ENCODE results near the gene DPH3. TPM values are rescaled to one million over a fixed set of nuclear protein-coding genes. Genes with fewer than 3 reads are reported as not detected.
"Not testable (repeated sequence)": the region's sequence is repeated elsewhere in the genome, so short reads cannot be mapped to it uniquely, and the experiment has no call there.

DPH3 gene
- 10 to 100 TPM; 13.1 to 19.0 (median 14.4) TPM for total RNA-seq
- total RNA-seq (2013): 18.8 TPM
- 21.5 to 77.4 (median 30.4) reads per million in 29 experiments for total RNA-seq

- Histone ChIP-seq H3K9me3 (no peaks in the 10 kb centered on the region), H3K4me1 (ENCODE audit: control insufficient read depth in 1 of 2, extremely low read depth in 1 of 2, insufficient read depth in 2 of 2, low read length in 2 of 2) (peaks cover 15 to 17% of the 10 kb centered on the region in 2 experiments), H3K36me3 (ENCODE audit: control insufficient read depth in 2 of 2, extremely low read depth in 1 of 2, insufficient read depth in 1 of 2, low read length in 1 of 2) (peaks cover 0 to 13% of the 10 kb centered on the region in 2 donors), H3K4me3 (ENCODE audit: control insufficient read depth in 1 of 2, extremely low read depth in 1 of 2, low read length in 1 of 2) (peak within 1 kb of the TSS; percentile 84 to 93), H3K27me3 (replicated peaks in 1 of 2; ENCODE audit: control insufficient read depth in 2 of 2, extremely low read depth in 1 of 2, insufficient read depth in 2 of 2, low read length in 1 of 2) (no peaks in the 10 kb centered on the region), H3K27ac (ENCODE audit: low read length) (peak within 1 kb of the TSS; percentile 84)
- ATAC-seq (replicated peaks in 1 of 4) (peak; percentile 96 to 98 (median 97)), DNase-seq (peak; percentile 95 to 100 (median 98))
- H3K27ac Mint-ChIP-seq: peak within 1 kb of the TSS; percentile 97 to 99
- no peaks in the 10 kb centered on the region for H3K9me3 Mint-ChIP-seq
- H3K27me3 Mint-ChIP-seq: no peaks in the 10 kb centered on the region
- ChIA-PET POLR2A (interaction anchor here (0.6 to 3.0 kb wide), 11 partner anchors 17 to 1166 kb away, joined by 3 to 31 read pairs (median 5); partner anchors contain the start of gene RBSN (in 1 of the 2)), CTCF (interaction anchor here (0.5 to 8.4 kb wide), 18 partner anchors 17 to 1166 kb away, joined by 3 to 120 read pairs (median 4); partner anchors contain the start of gene CAPN7 (in 1 of the 2))
- H3K4me1 Mint-ChIP-seq: peaks cover 39 to 45% (median 44%) of the 10 kb centered on the region in 3 donors
- under 1% methylated on average over 61 of the region's 61 CpGs for WGBS (ENCODE audit: insufficient coverage)
- H3K36me3 Mint-ChIP-seq: peaks cover 8% of the 10 kb centered on the region
- H3K4me3 Mint-ChIP-seq: peak within 1 kb of the TSS; percentile 94 to 97 (median 95)
Measured at GRCh38 chr3:16264708-16265454, at the start of gene DPH3, which contains the start of gene OXNAD1. Gene DPH3, minus strand, starts transcription at chr3:16264943. Its CDS starts 67 bp downstream, at chr3:16264876. Gene OXNAD1, plus strand, starts transcription at chr3:16265212. Its CDS starts 5,741 bp downstream, at chr3:16270953.

GRCh38 chr3:16313886-16314645 is 49.3 kb upstream of the DPH3 start:
- Mint-ChIP-seq H3K4me1 (peaks cover 92 to 95% (median 94%) of the 10 kb centered on the region in 3 donors), H3K36me3 (peaks cover 39% of the 10 kb centered on the region), H3K9me3 (no peaks in the 10 kb centered on the region), H3K27ac (peak overlapping the region; percentile 91 to 98), H3K4me3 (peak overlapping the region; percentile 6 to 81 (median 57)), H3K27me3 (no peaks in the 10 kb centered on the region)
- DNase-seq (peak in 1 of 35 experiments; percentile 12), ATAC-seq (replicated peaks in 1 of 4) (no peak)
- Histone ChIP-seq H3K36me3 (ENCODE audit: control insufficient read depth in 2 of 2, extremely low read depth in 1 of 2, insufficient read depth in 1 of 2, low read length in 1 of 2) (peaks cover 5 to 59% of the 10 kb centered on the region in 2 donors), H3K4me1 (ENCODE audit: control insufficient read depth in 1 of 2, extremely low read depth in 1 of 2, insufficient read depth in 2 of 2, low read length in 2 of 2) (peaks cover 83 to 86% of the 10 kb centered on the region in 2 experiments), H3K9me3 (no peaks in the 10 kb centered on the region), H3K4me3 (ENCODE audit: control insufficient read depth in 1 of 2, extremely low read depth in 1 of 2, low read length in 1 of 2) (no peak overlapping the region), H3K27me3 (replicated peaks in 1 of 2; ENCODE audit: control insufficient read depth in 2 of 2, extremely low read depth in 1 of 2, insufficient read depth in 2 of 2, low read length in 1 of 2) (no peaks in the 10 kb centered on the region), H3K27ac (ENCODE audit: low read length) (peak overlapping the region; percentile 72)
- CTCF ChIA-PET: interaction anchor here (0.9 to 4.1 kb wide), 11 partner anchors 10 to 44 kb away, joined by 3 to 20 read pairs (median 5); no protein-coding TSS in a partner anchor
- WGBS (ENCODE audit: insufficient coverage): 17% methylated on average over 1 of the region's 5 CpGs
- POLR2A ChIA-PET: interaction anchor here (0.6 to 1.7 kb wide), 7 partner anchors 11 to 1110 kb away, joined by 3 to 13 read pairs (median 5); partner anchors contain the start of gene OXNAD1 (in 1 of the 2)

GRCh38 chr3:16311960-16312451 is 47.3 kb upstream of the DPH3 start:
- ATAC-seq (replicated peaks in 1 of 4) (peak; percentile 77 to 79 (median 78)), DNase-seq (peak; percentile 26 to 82 (median 50))
- Histone ChIP-seq H3K36me3 (ENCODE audit: control insufficient read depth in 2 of 2, extremely low read depth in 1 of 2, insufficient read depth in 1 of 2, low read length in 1 of 2) (peaks cover 5 to 57% of the 10 kb centered on the region in 2 donors), H3K27me3 (replicated peaks in 1 of 2; ENCODE audit: control insufficient read depth in 2 of 2, extremely low read depth in 1 of 2, insufficient read depth in 2 of 2, low read length in 1 of 2) (no peaks in the 10 kb centered on the region), H3K4me1 (ENCODE audit: control insufficient read depth in 1 of 2, extremely low read depth in 1 of 2, insufficient read depth in 2 of 2, low read length in 2 of 2) (peaks cover 78 to 85% of the 10 kb centered on the region in 2 experiments), H3K4me3 (ENCODE audit: control insufficient read depth in 1 of 2, extremely low read depth in 1 of 2, low read length in 1 of 2) (peak overlapping the region; percentile 2 to 52), H3K27ac (ENCODE audit: low read length) (peak overlapping the region; percentile 72), H3K9me3 (no peaks in the 10 kb centered on the region)
- no peaks in the 10 kb centered on the region for H3K9me3 Mint-ChIP-seq
- CTCF ChIA-PET: interaction anchor here (0.7 to 4.1 kb wide), 4 partner anchors 11 to 218 kb away, joined by 3 to 20 read pairs (median 9); no protein-coding TSS in a partner anchor
- 6% methylated on average over 5 of the region's 6 CpGs for WGBS (ENCODE audit: insufficient coverage)
- H3K4me3 Mint-ChIP-seq: peak overlapping the region; percentile 73 to 81 (median 73)
- peaks cover 92 to 93% (median 93%) of the 10 kb centered on the region in 3 donors for H3K4me1 Mint-ChIP-seq
- peaks cover 49% of the 10 kb centered on the region for H3K36me3 Mint-ChIP-seq
- H3K27me3 Mint-ChIP-seq: no peaks in the 10 kb centered on the region
- POLR2A ChIA-PET: interaction anchor here (1.0 to 1.3 kb wide), 2 partner anchors 21 to 201 kb away, joined by 3 to 4 read pairs; no protein-coding TSS in a partner anchor
- H3K27ac Mint-ChIP-seq: peak overlapping the region; percentile 98

- H3K9me3 ChIP-seq; POLR2A ChIA-PET; ATAC-seq (replicated peaks in 1 of 4); H3K27me3 ChIP-seq (replicated peaks in 1 of 2; ENCODE audit: control insufficient read depth in 2 of 2, extremely low read depth in 1 of 2, insufficient read depth in 2 of 2, low read length in 1 of 2); H3K27me3 Mint-ChIP-seq; H3K9me3 Mint-ChIP-seq; H3K4me3 ChIP-seq (ENCODE audit: control insufficient read depth in 1 of 2, extremely low read depth in 1 of 2, low read length in 1 of 2): not testable (repeated sequence)
- DNase-seq: peak in 1 of 35 experiments; percentile 12
- Mint-ChIP-seq H3K36me3 (peaks cover 51% of the 10 kb centered on the region), H3K4me3 (peak overlapping the region in 1 of 3 donors; percentile 88), H3K4me1 (peaks cover 92 to 93% (median 93%) of the 10 kb centered on the region in 3 donors), H3K27ac (peak overlapping the region; percentile 98 to 99)
- peak overlapping the region; percentile 77 for H3K27ac ChIP-seq (ENCODE audit: low read length)
- H3K4me1 ChIP-seq (ENCODE audit: control insufficient read depth in 1 of 2, extremely low read depth in 1 of 2, insufficient read depth in 2 of 2, low read length in 2 of 2): peaks cover 72 to 85% of the 10 kb centered on the region in 2 experiments
- 100% methylated on average over 3 of the region's 7 CpGs for WGBS (ENCODE audit: insufficient coverage)
- CTCF ChIA-PET: interaction anchor here in 1 of 2 donors (0.7 kb wide), 1 partner anchor 577 kb away, joined by 7 read pairs; no protein-coding TSS in a partner anchor
- peaks cover 3 to 59% of the 10 kb centered on the region in 2 donors for H3K36me3 ChIP-seq (ENCODE audit: control insufficient read depth in 2 of 2, extremely low read depth in 1 of 2, insufficient read depth in 1 of 2, low read length in 1 of 2)
Measured at GRCh38 chr3:16310486-16310885, 45.7 kb upstream of the DPH3 start.

- peak overlapping the region; percentile 74 to 88 (median 80) for H3K4me3 Mint-ChIP-seq
- WGBS (ENCODE audit: insufficient coverage): no CpG with 5 or more reads among the region's 2 CpGs
- ATAC-seq (replicated peaks in 1 of 4) (peak; percentile 69 to 85 (median 84)), DNase-seq (peak in 21 of 35 experiments; percentile 24 to 81 (median 42))
- peak overlapping the region; percentile 98 to 99 for H3K27ac Mint-ChIP-seq
- H3K27ac ChIP-seq (ENCODE audit: low read length): peak overlapping the region; percentile 77
- H3K9me3 ChIP-seq: no peaks in the 10 kb centered on the region
- no peaks in the 10 kb centered on the region for H3K27me3 Mint-ChIP-seq
- peaks cover 92 to 93% (median 93%) of the 10 kb centered on the region in 3 donors for H3K4me1 Mint-ChIP-seq
- peaks cover 3 to 67% of the 10 kb centered on the region in 2 donors for H3K36me3 ChIP-seq (ENCODE audit: control insufficient read depth in 2 of 2, extremely low read depth in 1 of 2, insufficient read depth in 1 of 2, low read length in 1 of 2)
- no peaks in the 10 kb centered on the region for H3K9me3 Mint-ChIP-seq
- ChIA-PET POLR2A (interaction anchor here in 1 of 2 donors (1.0 kb wide), 1 partner anchor 21 kb away, joined by 6 read pairs; no protein-coding TSS in a partner anchor), CTCF (interaction anchor here in 1 of 2 donors (0.6 kb wide), 1 partner anchor 1354 kb away, joined by 4 read pairs; no protein-coding TSS in a partner anchor)
- H3K36me3 Mint-ChIP-seq: peaks cover 58% of the 10 kb centered on the region
- H3K4me1 ChIP-seq (ENCODE audit: control insufficient read depth in 1 of 2, extremely low read depth in 1 of 2, insufficient read depth in 2 of 2, low read length in 2 of 2): peaks cover 72 to 88% of the 10 kb centered on the region in 2 experiments
- H3K27me3 ChIP-seq (replicated peaks in 1 of 2; ENCODE audit: control insufficient read depth in 2 of 2, extremely low read depth in 1 of 2, insufficient read depth in 2 of 2, low read length in 1 of 2): no peaks in the 10 kb centered on the region
- no peak overlapping the region for H3K4me3 ChIP-seq (ENCODE audit: control insufficient read depth in 1 of 2, extremely low read depth in 1 of 2, low read length in 1 of 2)
Measured at GRCh38 chr3:16309558-16309957, 44.8 kb upstream of the DPH3 start.
